ENCODE measurements around the gene CRIM1.

The CRIM1 gene

GRCh38 chr2:36482576-36483214 lies 127.1 kb downstream of the CRIM1 start:
- DNase-seq (ENCODE audit: low read depth): no peak

DNA sequence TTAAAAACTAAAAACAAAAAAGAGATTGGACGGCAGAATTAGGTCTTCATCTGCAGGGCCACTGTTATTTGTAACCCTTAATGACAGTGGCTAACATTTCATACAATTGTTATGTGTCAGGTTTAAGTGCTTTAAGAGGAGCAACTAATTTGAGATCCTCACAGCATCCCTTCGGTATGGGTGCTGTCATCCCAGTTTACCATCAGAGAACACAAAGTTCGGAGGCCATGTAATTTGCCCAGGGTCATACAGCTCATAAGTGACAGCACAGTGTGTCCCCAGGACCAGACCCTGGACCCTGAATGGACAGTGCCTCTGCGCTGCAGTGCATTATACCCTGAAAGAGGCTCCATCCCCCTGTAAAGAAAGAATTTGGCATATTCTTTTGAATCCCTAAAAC lies 127.7 kb downstream of the CRIM1 start:
- DNase-seq (ENCODE audit: low read depth): no peak

GRCh38 chr2:36484454-36484853 lies 128.9 kb downstream of the CRIM1 start:
- DNase-seq (ENCODE audit: low read depth): no peak

DNA sequence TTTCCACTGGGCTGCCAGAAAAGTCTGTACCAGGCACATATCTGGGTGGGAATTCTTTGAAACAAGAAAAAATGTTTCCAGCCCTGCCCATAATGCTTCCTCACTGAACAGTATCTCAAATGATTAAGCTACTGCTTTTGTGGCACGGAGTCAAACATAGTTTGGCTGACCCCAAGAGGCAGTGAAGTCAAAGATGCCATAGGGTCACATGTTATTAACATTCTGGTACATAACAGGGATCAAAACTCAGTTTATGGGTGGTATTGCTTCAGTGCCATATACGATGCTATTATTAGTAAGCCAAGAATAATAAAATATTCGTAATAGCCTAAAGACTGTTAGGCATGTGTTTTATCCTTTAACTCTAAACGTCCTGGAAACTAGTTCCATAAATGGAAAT lies 129.9 kb downstream of the CRIM1 start:
- DNase-seq (ENCODE audit: low read depth): no peak

GRCh38 chr2:36486521-36487044 lies 131.0 kb downstream of the CRIM1 start:
- no peak for DNase-seq (ENCODE audit: low read depth)

DNA sequence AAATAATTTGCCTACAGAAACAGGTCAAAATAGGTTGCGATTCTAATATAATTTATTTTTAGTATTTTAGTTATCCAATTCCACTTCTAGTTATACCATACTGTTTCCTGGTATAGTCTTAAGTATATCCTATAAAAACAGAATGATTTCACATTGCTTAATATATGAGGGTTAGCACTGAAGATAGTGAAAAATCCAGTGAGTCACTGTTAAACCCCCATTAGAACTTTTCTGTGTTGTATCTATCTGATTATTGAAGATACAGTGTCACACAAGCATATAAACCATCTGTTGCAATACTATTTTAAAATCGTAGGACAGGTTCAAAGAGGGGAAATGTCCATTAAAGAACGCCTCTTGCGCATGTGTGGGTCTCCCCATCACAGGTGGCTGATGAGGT lies 132.4 kb downstream of the CRIM1 start:
- DNase-seq (ENCODE audit: low read depth): no peak

GRCh38 chr2:36489281-36489680 lies 133.7 kb downstream of the CRIM1 start:
- DNase-seq (ENCODE audit: low read depth): no peak

DNA sequence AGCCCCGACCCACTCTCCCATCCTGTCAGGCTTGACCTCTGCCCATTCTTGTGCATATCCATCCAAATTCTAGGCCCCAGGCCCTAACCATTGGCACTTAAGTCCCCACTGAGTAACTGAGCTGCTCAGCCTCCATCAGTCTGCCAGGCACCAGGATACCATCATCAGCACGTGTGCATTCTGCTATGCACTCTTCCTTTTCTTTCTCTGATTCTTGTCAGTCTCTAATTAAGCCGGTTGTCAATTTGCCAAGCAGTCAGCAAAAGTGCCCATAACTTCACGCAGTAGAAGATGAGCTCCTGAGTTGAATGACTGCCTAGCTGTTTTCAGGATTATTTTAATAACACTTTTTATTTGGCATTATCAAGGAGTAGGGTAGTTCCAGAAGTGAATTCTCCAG lies 135.2 kb downstream of the CRIM1 start:
- no peak for DNase-seq (ENCODE audit: low read depth)

DNA sequence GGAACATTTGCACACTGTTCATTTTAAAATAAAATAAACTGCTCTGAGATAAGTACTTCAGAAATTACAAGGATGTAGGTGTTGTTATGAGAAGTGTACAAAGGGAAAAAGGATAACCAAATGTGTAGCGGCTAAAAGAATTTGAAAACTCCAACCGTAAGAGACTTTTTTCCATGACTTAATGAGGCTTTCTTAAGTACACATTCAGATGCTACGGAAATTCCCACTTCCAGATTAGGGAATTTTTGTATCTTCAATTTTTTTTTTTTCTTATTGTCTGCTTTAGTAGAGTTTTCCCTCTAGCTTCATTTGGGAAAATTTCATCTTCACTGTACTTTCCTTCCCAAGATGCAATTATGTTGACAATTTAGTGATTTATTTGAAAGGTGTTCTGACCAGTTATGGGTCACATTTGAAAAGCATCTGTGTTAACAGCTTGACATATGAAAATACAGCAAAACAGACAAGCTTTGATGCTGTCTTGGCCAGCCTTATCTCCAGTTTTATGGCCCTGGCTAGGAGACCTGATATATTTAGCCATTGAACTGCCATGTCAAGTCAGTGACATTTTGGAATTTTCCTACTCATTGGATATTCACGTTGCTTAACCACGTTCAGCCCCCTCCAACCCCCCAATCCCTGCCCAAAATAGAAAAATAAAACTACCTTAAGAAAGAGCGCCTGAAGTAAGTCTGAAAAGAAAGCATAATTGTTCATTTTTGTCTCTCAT lies 136.8 kb downstream of the CRIM1 start:
- DNase-seq (ENCODE audit: low read depth): no peak

DNA sequence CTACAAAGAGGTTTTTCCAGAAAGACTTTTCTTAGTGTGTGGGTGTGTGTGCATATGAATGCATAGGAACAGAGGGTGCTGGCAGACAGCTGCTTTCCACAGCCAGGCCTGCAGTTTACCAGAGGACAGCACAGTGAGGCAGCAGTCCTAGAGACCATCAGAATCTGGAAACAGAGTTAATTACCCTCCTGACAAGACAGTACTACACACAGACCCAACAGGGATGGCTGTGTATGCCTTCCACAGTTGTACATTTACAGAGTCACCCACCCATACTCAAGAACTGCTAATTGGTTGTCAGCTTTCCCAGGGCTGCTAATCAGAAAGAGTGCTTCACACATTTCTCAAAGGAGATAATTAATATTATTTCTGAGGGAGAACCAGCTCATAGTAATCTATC lies 137.7 kb downstream of the CRIM1 start:
- no peak for DNase-seq (ENCODE audit: low read depth)

DNA sequence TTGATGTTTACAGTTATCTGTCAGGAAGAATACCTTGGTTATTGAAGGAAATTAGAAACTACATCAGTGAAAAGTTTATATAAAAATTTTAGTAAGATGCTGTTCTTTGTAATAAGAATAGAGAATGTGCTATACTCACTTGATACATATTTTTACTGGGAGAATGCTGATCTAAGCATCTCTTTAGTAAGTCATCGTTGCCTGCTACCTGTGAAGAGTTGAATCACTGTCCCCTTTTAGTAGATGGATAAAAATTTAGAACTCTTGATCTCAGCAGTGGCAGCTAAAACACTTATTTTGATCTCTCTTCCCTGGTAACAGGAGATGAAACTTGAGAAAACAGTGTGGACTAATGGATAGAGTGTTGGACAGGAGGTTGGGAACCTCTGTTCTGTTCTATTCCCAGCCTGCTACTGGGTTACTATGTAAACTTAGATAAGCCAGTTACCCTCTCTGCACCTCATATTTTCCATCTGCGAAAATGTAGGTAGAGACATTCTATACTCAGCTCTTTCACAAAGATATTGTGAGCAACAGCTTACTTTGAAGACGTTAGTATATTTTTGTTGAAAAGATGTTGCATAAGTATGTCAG lies 142.1 kb downstream of the CRIM1 start:
- DNase-seq (ENCODE audit: low read depth): no peak

DNA sequence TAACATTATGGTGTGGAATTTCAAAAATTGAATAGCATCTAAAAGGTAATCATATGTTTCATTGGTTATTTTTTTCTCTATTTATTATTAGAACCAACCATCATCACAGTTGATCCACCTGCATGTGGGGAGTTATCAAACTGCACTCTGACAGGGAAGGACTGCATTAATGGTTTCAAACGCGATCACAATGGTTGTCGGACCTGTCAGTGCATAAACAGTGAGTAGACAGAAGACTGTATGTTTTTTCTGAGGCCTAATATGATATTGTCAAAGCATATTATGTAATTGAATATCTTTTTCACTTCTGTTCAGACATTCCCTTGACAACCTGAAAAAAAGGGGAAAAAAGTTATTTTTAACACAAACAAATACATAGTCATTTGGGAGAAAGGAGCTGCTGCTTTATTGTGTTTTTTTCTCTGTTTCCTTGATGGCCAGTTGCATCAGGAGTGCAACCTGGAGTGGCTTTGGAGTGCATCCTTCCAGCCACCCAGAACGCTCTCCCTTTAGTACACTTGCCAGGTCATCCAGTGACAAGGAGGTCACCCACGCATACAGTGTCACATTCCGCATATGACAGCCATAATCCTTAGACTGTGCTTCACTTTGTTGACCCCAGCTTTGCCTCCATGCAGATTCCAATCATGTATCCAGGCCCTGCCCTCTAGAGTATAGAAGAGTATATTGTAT lies 143.7 kb downstream of the CRIM1 start:
- DNase-seq (ENCODE audit: low read depth): no peak

GRCh38 chr2:36500072-36500471 lies 144.5 kb downstream of the CRIM1 start:
- no peak for DNase-seq (ENCODE audit: low read depth)

GRCh38 chr2:36502081-36502480 lies 146.5 kb downstream of the CRIM1 start:
- DNase-seq (ENCODE audit: low read depth): no peak

DNA sequence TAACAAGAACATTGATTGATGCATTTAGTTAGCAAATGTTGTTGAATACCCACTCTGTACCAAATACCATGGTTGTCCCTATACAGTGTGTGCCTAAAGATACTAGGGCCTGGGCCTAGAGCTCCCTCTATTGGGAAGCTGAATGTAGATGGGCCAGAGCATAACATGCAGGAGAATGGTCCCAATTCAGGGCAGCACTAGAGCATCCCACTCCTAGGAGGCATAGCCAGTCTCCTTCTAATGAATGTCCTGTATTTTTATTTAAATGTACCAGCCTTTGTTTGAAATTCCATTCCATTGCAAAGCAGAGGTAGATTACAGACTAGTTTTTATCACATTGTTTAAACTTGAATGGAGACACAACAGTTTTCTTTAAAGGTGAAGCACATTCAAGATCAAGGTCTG lies 151.8 kb downstream of the CRIM1 start:
- no peak for DNase-seq (ENCODE audit: low read depth)

DNA sequence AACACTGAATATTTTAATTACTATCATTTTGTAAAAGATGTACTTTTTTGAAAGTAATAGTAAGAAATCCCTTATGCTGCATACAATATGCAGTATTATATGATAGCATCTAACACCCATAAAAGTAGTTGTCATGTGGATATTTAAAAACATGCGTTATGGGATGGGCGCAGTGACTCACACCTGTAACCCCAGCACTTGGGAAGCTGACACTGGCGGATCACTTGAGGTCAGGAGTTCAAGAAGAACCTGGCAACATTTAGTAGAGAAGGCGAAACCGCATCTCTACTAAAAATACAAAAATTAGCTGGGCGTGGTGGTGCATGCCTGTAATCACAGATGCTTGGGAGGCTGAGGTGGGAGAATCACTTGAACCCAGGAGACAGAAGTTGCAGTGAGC lies 153.5 kb downstream of the CRIM1 start:
- DNase-seq (ENCODE audit: low read depth): no peak

DNA sequence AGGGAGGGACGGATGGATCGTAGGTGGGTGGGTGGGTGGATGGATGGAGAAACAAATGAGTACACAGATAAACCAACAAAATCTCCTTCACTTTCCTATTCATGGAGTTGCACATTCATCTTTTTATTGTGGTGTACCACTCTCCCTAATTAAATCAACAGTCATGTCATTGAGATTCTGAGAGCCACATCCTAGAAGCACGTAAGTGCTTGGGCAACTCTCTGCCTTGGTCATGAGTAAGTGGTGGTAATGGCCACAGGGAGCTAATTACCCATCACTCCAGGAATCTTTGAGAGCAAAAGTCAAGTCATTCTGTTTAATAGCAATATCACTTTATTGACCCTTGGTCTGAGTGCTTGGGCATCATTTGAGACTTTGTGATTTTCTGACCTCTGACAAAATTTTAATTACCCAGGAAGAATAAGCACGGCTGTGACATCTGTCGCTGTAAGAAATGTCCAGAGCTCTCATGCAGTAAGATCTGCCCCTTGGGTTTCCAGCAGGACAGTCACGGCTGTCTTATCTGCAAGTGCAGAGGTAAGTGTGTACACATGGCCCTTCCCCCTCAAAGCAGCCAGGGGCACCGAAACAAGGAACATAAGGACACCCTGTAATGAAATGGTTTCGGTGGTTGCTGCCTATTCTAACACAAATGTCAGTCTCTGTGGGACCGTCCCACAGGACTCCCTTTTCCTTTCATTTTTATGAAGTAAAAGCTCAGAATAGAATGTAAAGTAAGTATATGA lies 156.5 kb downstream of the CRIM1 start:
- DNase-seq (ENCODE audit: low read depth): no peak

DNA sequence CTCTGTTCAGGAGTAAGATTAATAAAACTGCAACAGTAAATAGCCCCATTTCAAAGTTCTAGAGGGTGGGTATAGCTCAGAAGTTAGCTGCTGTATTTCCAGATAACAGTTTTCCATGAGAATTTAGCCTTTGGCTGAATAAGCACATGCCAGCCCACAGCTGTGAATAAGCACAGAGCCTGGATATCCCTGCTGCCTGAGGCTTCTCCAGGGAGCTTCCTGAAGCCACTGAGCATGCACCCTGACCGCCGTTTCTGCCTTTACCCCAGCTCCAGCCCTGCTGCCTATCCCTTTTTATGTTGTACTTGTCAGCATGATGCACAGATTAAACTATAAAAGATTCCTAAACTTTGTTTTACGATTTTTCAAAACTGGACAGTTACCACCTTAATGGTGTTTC lies 157.1 kb downstream of the CRIM1 start:
- no peak for DNase-seq (ENCODE audit: low read depth)

GRCh38 chr2:36513661-36514060 lies 158.1 kb downstream of the CRIM1 start:
- DNase-seq (ENCODE audit: low read depth): no peak

- DNase-seq (ENCODE audit: low read depth): no peak
These were observed 160.0 kb downstream of the CRIM1 start for GRCh38 chr2:36515538-36515937.

- DNase-seq (ENCODE audit: low read depth): no peak
These were observed 160.7 kb downstream of the CRIM1 start for GRCh38 chr2:36516136-36516870.

All from CMK (cell line).